Inferior parietal cortex (tissue), 1 donor: Measurements from ENCODE around the gene ZNF333.
"Not testable (repeated sequence)": the region's sequence is repeated elsewhere in the genome, so short reads cannot be mapped to it uniquely, and the experiment has no call there.

Source experiments
- DNase-seq: peaks from one replicate; pipeline ENCODE4 v3.0.0-alpha.2; 2016; ENCODE audit errors: extremely low spot score

The ZNF333 gene

GRCh38 chr19:14768001-14768400 lies 78.2 kb downstream of the ZNF333 start:
- DNase-seq, result no peak

GRCh38 chr19:14769201-14769600 lies 79.4 kb downstream of the ZNF333 start:
- no peak for DNase-seq

- DNase-seq, result no peak
Observed at GRCh38 chr19:14770136-14770535, 80.3 kb downstream of the ZNF333 start.

GRCh38 chr19:14770944-14771839 lies 81.3 kb downstream of the ZNF333 start:
- DNase-seq, result no peak

- no peak for DNase-seq
Observed at GRCh38 chr19:14772467-14772866, 82.6 kb downstream of the ZNF333 start.

- DNase-seq, result no peak
Observed at GRCh38 chr19:14772995-14773394, 83.1 kb downstream of the ZNF333 start.

GRCh38 chr19:14773722-14774121 lies 83.9 kb downstream of the ZNF333 start:
- not testable (repeated sequence) for DNase-seq

- no peak for DNase-seq
Observed at GRCh38 chr19:14774373-14774772, 84.5 kb downstream of the ZNF333 start.

- DNase-seq, result not testable (repeated sequence)
Observed at GRCh38 chr19:14775326-14775725, 85.5 kb downstream of the ZNF333 start.

- no peak for DNase-seq
Observed at GRCh38 chr19:14775869-14776586, 86.2 kb downstream of the ZNF333 start.

- DNase-seq, result not testable (repeated sequence)
Observed at GRCh38 chr19:14777645-14778044, 87.8 kb downstream of the ZNF333 start.

- not testable (repeated sequence) for DNase-seq
Observed at GRCh38 chr19:14778110-14778845, 88.4 kb downstream of the ZNF333 start, which contains the start of gene ADGRE2. TSS of gene ADGRE2 (minus strand) at chr19:14778560. CDS start at chr19:14776756, 1,804 bp downstream.

- no peak for DNase-seq
Observed at GRCh38 chr19:14779151-14779550, 89.3 kb downstream of the ZNF333 start.

- DNase-seq, result not testable (repeated sequence)
Observed at GRCh38 chr19:14780622-14781225, 90.9 kb downstream of the ZNF333 start.

- not testable (repeated sequence) for DNase-seq
Observed at GRCh38 chr19:14781713-14782536, 92.1 kb downstream of the ZNF333 start.

- no peak for DNase-seq
Observed at GRCh38 chr19:14782626-14783409, 93.0 kb downstream of the ZNF333 start.
